GM08714 (cell line): ENCODE measurements around the gene PDLIM3.

Experiments used
- H3K4me3 ChIP-seq: fragments of 200-500 bp; sonication (Bioruptor generic); 2 replicates; pipeline ENCODE4 v1.5.1; 2014; ENCODE audit warnings: mild to moderate bottlenecking, low read length, inconsistent platforms
- ZNF274 ChIP-seq: IDR thresholded peaks from 2 replicates; pipeline ENCODE4 v1.6.1; 2012; ENCODE audit warnings: mild to moderate bottlenecking, low read depth, low read length

The PDLIM3 gene

GRCh38 chr4:185456131-185456530 is 79.2 kb downstream of the PDLIM3 start:
- H3K4me3 ChIP-seq, result no peak overlapping the region
- no peak for TF ChIP-seq ZNF274
